Epithelial cell of prostate (primary cell): Measurements from ENCODE around the gene KIAA0232.

ENCODE experiments used
- DNase-seq: peaks from one replicate; pipeline ENCODE4 v3.0.0-alpha.2; 2011; ENCODE audit warnings: low read depth, low spot score
- H3K27ac ChIP-seq: fragments of 450-650 bp; 2 replicates; pipeline ENCODE4 v1.5.1; 2017; ENCODE audit warnings: mild to moderate bottlenecking

The KIAA0232 gene

GRCh38 chr4:6839579-6839978, 57.1 kb downstream of the KIAA0232 start:
- no peak overlapping the region for H3K27ac ChIP-seq

GRCh38 chr4:6840062-6840976, 57.8 kb downstream of the KIAA0232 start:
- no peak for DNase-seq
- no peak overlapping the region for H3K27ac ChIP-seq

More at GRCh38 chr4:6839579-6839978, 57.1 kb downstream of the KIAA0232 start:
- DNase-seq: no peak

GRCh38 chr4:6845027-6845426, 62.5 kb downstream of the KIAA0232 start:
- DNase-seq: no peak
- H3K27ac ChIP-seq: no peak overlapping the region

- no peak for DNase-seq
- H3K27ac ChIP-seq: no peak overlapping the region
Observed at GRCh38 chr4:6845574-6845973, 63.0 kb downstream of the KIAA0232 start.

GRCh38 chr4:6847178-6847577, 64.7 kb downstream of the KIAA0232 start:
- no peak overlapping the region for H3K27ac ChIP-seq
- no peak for DNase-seq

- no peak overlapping the region for H3K27ac ChIP-seq
- no peak for DNase-seq
Observed at GRCh38 chr4:6848717-6849305, 66.3 kb downstream of the KIAA0232 start.

- no peak overlapping the region for H3K27ac ChIP-seq
- DNase-seq: no peak
Observed at GRCh38 chr4:6849691-6850090, 67.2 kb downstream of the KIAA0232 start.

- DNase-seq: no peak
- H3K27ac ChIP-seq: no peak overlapping the region
Observed at GRCh38 chr4:6851431-6851830, 68.9 kb downstream of the KIAA0232 start.

GRCh38 chr4:6851962-6852361, 69.4 kb downstream of the KIAA0232 start:
- H3K27ac ChIP-seq: no peak overlapping the region
- DNase-seq: no peak

GRCh38 chr4:6852582-6852981, 70.1 kb downstream of the KIAA0232 start:
- no peak for DNase-seq
- no peak overlapping the region for H3K27ac ChIP-seq

- no peak for DNase-seq
Observed at GRCh38 chr4:6854098-6854744, 71.7 kb downstream of the KIAA0232 start.

GRCh38 chr4:6855692-6856297, 73.3 kb downstream of the KIAA0232 start:
- H3K27ac ChIP-seq: no peak overlapping the region
- no peak for DNase-seq

More at GRCh38 chr4:6854098-6854744, 71.7 kb downstream of the KIAA0232 start:
- H3K27ac ChIP-seq: no peak overlapping the region

- no peak overlapping the region for H3K27ac ChIP-seq
- DNase-seq: no peak
Observed at GRCh38 chr4:6856391-6856790, 73.9 kb downstream of the KIAA0232 start.

- DNase-seq: no peak
- no peak overlapping the region for H3K27ac ChIP-seq
Observed at GRCh38 chr4:6857009-6857882, 74.7 kb downstream of the KIAA0232 start.

GRCh38 chr4:6858997-6859396, 76.5 kb downstream of the KIAA0232 start:
- no peak for DNase-seq
- H3K27ac ChIP-seq: no peak overlapping the region

- H3K27ac ChIP-seq: no peak overlapping the region
- DNase-seq: no peak
Observed at GRCh38 chr4:6859543-6859942, 77.0 kb downstream of the KIAA0232 start.

GRCh38 chr4:6868386-6868785, 85.9 kb downstream of the KIAA0232 start:
- H3K27ac ChIP-seq: no peak overlapping the region
- no peak for DNase-seq

- DNase-seq: no peak
- no peak overlapping the region for H3K27ac ChIP-seq
Observed at GRCh38 chr4:6869944-6870343, 87.4 kb downstream of the KIAA0232 start.

GRCh38 chr4:6873291-6873690, 90.8 kb downstream of the KIAA0232 start:
- H3K27ac ChIP-seq: no peak overlapping the region
- no peak for DNase-seq
